Stimulated activated CD4-positive, alpha-beta T cell treated with anti-CD3 and anti-CD28 coated beads, Interleukin-12 subunit alpha, Interleukin-12 subunit beta, amount 100 ng/mL, for 4 hours (primary cell): ENCODE data around the gene RTBDN.
"Not testable (repeated sequence)": the region's sequence is repeated elsewhere in the genome, so short reads cannot be mapped to it uniquely, and the experiment has no call there.

Experiments
- DNase-seq: peaks from one replicate; pipeline ENCODE4 v3.0.0-alpha.2; 2020

RTBDN gene

GRCh38 chr19:12817810-12818209 lies 16.6 kb downstream of the RTBDN start:
- not testable (repeated sequence) for DNase-seq

- DNase-seq: not testable (repeated sequence)
Observed at GRCh38 chr19:12817188-12817587, 17.2 kb downstream of the RTBDN start.

- no peak for DNase-seq
Observed at GRCh38 chr19:12815088-12815487, 19.3 kb downstream of the RTBDN start.

GRCh38 chr19:12806242-12807081 lies 27.9 kb downstream of the RTBDN start, which contains the start of gene RNASEH2A:
Gene RNASEH2A, plus strand, starts transcription at chr19:12806584. Its CDS starts 90 bp downstream, at chr19:12806674.
- peak; percentile 85 for DNase-seq

GRCh38 chr19:12804051-12804450 lies 30.3 kb downstream of the RTBDN start:
- no peak for DNase-seq

- no peak for DNase-seq
Observed at GRCh38 chr19:12802267-12803106, 31.9 kb downstream of the RTBDN start.

GRCh38 chr19:12801466-12802266 lies 32.7 kb downstream of the RTBDN start, which contains the start of the genes PRDX2 and THSD8:
Gene PRDX2, minus strand, starts transcription at chr19:12801800. Its CDS starts 539 bp downstream, at chr19:12801261.
Gene THSD8, plus strand, starts transcription at chr19:12802069. Its CDS starts 3 bp downstream, at chr19:12802072.
- DNase-seq: peak; percentile 75

- no peak for DNase-seq
Observed at GRCh38 chr19:12800923-12801465, 33.4 kb downstream of the RTBDN start.

GRCh38 chr19:12800466-12800770 lies 34.0 kb downstream of the RTBDN start:
- no peak for DNase-seq

- no peak for DNase-seq
Observed at GRCh38 chr19:12799742-12800465, 34.5 kb downstream of the RTBDN start.

GRCh38 chr19:12797607-12798006 lies 36.8 kb downstream of the RTBDN start:
- DNase-seq: not testable (repeated sequence)

GRCh38 chr19:12797141-12797587 lies 37.2 kb downstream of the RTBDN start:
- no peak for DNase-seq

- peak; percentile 66 for DNase-seq
Observed at GRCh38 chr19:12796146-12797071, 38.0 kb downstream of the RTBDN start.

GRCh38 chr19:12794971-12795381 lies 39.4 kb downstream of the RTBDN start:
- no peak for DNase-seq

GRCh38 chr19:12794196-12794941 lies 40.0 kb downstream of the RTBDN start:
- no peak for DNase-seq

- DNase-seq: peak; percentile 93
Observed at GRCh38 chr19:12793290-12794195, 40.8 kb downstream of the RTBDN start.

- no peak for DNase-seq
Observed at GRCh38 chr19:12792853-12793289, 41.5 kb downstream of the RTBDN start.

GRCh38 chr19:12792051-12792852 lies 42.1 kb downstream of the RTBDN start:
- DNase-seq: peak; percentile 71
